Esophagus (tissue), 2 donors: Measurements from ENCODE around the gene CHAC2. TPM values are rescaled to one million over a fixed set of nuclear protein-coding genes. Genes with fewer than 3 reads are reported as not detected.
"Not testable (repeated sequence)": the region's sequence is repeated elsewhere in the genome, so short reads cannot be mapped to it uniquely, and the experiment has no call there.

ENCODE experiments used
- H3K27ac ChIP-seq, 2 donors: one replicate each; pipeline ENCODE4 v1.5.1; 2013; ENCODE audit warnings: low read depth in 2 of 2, mild to moderate bottlenecking in 2 of 2, inconsistent platforms in 1 of 2, low read length in 1 of 2, moderate library complexity in 1 of 2
- H3K27me3 ChIP-seq, 2 donors: one replicate each; pipeline ENCODE4 v1.6.1; 2013; ENCODE audit warnings: low read length in 2 of 2, control low read depth in 1 of 2, mild to moderate bottlenecking in 1 of 2; ENCODE audit not compliant: insufficient read depth in 2 of 2, control insufficient read depth in 1 of 2
- H3K36me3 ChIP-seq, 2 donors: one replicate each; pipeline ENCODE4 v1.6.1; 2013; ENCODE audit warnings: low read length in 1 of 2; ENCODE audit not compliant: control insufficient read depth in 2 of 2, insufficient read depth in 2 of 2
- H3K4me1 ChIP-seq, 2 donors: one replicate each; pipeline ENCODE4 v1.6.1; 2013; ENCODE audit warnings: low read length in 1 of 2; ENCODE audit not compliant: control insufficient read depth in 2 of 2, insufficient read depth in 2 of 2
- H3K4me3 ChIP-seq, 2 donors: one replicate each; pipeline ENCODE4 v1.5.1; 2013; ENCODE audit warnings: low read length in 2 of 2, mild to moderate bottlenecking in 2 of 2, low read depth in 1 of 2, moderate library complexity in 1 of 2
- H3K9me3 ChIP-seq, 2 donors: one replicate each; pipeline ENCODE4 v1.6.1; 2013; ENCODE audit warnings: mild to moderate bottlenecking in 2 of 2, low read depth in 1 of 2, low read length in 1 of 2, moderate library complexity in 1 of 2; ENCODE audit not compliant: control insufficient read depth in 2 of 2, insufficient read depth in 1 of 2
- WGBS, 2 donors: extraction: QIAGEN DNeasy Blood & Tissue Kit; methylation state at CpG; one replicate each; pipeline ENCODE4 v1.1.7; 2013; 5-methylcytosine and 5-hydroxymethylcytosine counted together
- polyA plus RNA-seq, 2 donors: library from polyadenylated mRNA; stranded (reverse); fragments of 200-250 nt; gene quantifications; one replicate each; pipeline ENCODE4 v1.2.3, GENCODE V29; 2013
- donor health status: healthy with polysubstance abuse.
- donor health status: Bipolar disorder and iron deficiency.

CHAC2 gene
- polyA plus RNA-seq, 2 donors, result 4.1 to 6.2 TPM

DNA sequence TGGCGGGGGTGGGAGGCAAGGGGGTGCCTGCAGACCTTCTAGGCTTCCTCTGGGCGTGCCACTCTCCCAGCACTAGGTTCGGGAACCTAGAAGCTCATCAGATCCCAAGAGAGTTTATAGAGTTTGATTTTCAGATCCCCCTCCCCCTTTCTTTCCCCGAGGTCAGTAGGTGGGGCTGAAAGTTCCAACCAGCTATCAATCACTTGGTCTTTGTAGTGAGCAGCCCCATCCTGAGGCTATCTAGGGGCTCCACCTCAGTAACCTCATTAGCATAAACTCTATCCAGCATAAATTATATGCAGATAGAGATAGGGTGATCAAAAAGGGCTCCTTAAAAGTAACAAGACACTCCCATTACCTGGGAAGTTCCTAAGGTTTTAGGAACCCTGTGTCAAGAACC is 52.0 kb downstream of the CHAC2 start:
- no peak overlapping the region for H3K4me3 ChIP-seq
- no peak overlapping the region for H3K27ac ChIP-seq
- H3K9me3 ChIP-seq, result no peaks in the 10 kb centered on the region
- no peaks in the 10 kb centered on the region for H3K36me3 ChIP-seq
- no peaks in the 10 kb centered on the region for H3K4me1 ChIP-seq
- 77 to 86% methylated on average over 4 of the region's 4 CpGs for WGBS, 2 donors
- H3K27me3 ChIP-seq, result no peaks in the 10 kb centered on the region

DNA sequence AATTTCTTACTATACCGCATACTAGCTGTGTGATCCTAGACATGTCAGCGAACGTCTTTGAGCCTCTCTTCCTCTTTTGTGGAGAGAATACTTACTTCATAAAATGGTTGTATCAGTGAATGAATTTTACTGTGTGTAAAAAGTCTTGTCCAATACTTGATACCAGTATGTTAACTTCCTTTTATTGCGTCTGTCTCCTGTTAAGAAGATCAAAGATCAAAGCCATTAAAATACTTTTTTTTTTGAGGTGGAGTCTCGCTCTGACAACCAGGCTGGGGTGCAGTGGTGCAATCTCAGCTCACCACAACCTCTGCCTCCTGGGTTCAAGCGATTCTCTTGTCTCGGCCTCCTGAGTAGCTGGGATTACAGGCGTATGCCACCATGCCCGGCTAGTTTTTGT is 52.4 kb downstream of the CHAC2 start:
- Histone ChIP-seq H3K36me3 (no peaks in the 10 kb centered on the region), H3K9me3 (no peaks in the 10 kb centered on the region), H3K27ac (no peak overlapping the region), H3K4me1 (no peaks in the 10 kb centered on the region), H3K27me3 (no peaks in the 10 kb centered on the region), H3K4me3 (no peak overlapping the region)
- WGBS, 2 donors, result 91 to 94% methylated on average over 9 of the region's 9 CpGs

DNA sequence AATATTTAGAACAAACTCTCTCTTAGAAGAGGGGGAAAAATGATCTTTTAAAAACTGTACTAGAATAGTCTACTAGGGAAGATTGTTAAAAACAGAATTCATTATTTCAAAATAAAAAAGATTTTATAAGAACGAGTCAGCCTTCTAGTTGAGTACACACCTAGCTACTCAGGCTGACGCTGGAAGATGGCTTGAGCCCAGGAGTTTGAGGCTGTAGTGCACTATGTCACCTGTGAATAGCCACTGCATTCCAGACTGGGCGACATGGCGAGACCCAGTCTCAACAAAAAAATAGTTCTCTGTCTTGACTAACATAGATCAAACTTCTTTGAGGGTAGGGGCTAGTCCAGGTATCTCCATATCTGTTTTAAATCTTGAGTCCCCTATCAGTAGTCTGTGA is 53.1 kb downstream of the CHAC2 start:
- Histone ChIP-seq H3K27me3 (no peaks in the 10 kb centered on the region), H3K4me3 (no peak overlapping the region), H3K9me3 (no peaks in the 10 kb centered on the region), H3K36me3 (no peaks in the 10 kb centered on the region), H3K4me1 (no peaks in the 10 kb centered on the region), H3K27ac (no peak overlapping the region)
- WGBS, 2 donors, result 88 to 89% methylated on average over 4 of the region's 4 CpGs

DNA sequence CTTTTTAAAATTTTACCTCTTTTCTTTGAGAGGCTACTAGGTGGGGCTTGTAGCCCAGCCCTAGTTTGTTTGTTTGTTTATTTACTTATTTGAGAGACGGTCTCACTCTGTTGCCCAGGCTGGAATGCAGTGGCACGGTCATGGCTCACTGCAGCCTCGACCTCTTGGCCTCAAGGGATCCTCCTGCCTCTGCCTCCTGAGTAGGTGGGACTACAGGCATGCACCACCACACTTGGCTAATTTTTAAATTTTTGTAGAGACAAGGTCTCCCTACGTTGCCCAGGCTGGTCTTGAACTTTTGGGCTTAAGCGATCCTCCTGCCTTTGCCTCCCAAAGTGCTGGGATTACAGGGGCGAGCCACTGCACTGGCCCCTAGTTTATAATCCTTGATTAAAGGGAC is 54.2 kb downstream of the CHAC2 start:
- Histone ChIP-seq H3K4me3 (no peak overlapping the region), H3K27me3 (no peaks in the 10 kb centered on the region), H3K4me1 (no peaks in the 10 kb centered on the region), H3K9me3 (no peaks in the 10 kb centered on the region), H3K27ac (no peak overlapping the region), H3K36me3 (no peaks in the 10 kb centered on the region)
- 89% methylated on average over 6 of the region's 6 CpGs for WGBS, 2 donors

DNA sequence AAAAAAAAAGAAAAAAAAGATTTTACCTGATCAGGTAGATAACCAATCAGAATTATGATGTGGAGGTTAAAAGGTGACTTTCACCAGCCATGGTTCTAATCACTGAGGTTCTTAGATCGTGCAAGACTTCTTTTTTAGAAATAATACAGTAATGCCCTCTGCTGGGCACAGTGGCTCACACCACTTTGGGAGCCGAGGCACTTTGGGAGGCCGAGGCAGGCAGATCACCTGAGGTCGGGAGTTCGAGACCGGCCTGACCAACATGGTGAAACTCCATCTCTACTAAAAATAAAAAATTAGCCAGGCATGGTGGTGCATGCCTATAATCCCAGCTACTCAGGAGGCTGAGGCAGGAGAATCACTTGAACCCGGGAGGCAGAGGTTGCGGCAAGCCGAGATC is 56.0 kb downstream of the CHAC2 start:
- 89 to 90% methylated on average over 9 of the region's 9 CpGs for WGBS, 2 donors
- not testable (repeated sequence) for H3K27me3 ChIP-seq, H3K27ac ChIP-seq, H3K9me3 ChIP-seq, H3K4me3 ChIP-seq, H3K36me3 ChIP-seq, H3K4me1 ChIP-seq

Other genes starting within 250 kb of the CHAC2 start
- gene ASB3, start 19.1 kb downstream of the CHAC2 start, polyA plus RNA-seq, result 1 to 10 TPM; 5.8 to 8.0 TPM
- gene ERLEC1, start 19.2 kb downstream of the CHAC2 start, polyA plus RNA-seq, result 10 to 100 TPM; 10.8 to 18.9 TPM
- gene GPR75, start 92.2 kb downstream of the CHAC2 start, polyA plus RNA-seq, result under 1 TPM; 0.71 to 0.84 TPM
- gene PSME4, start 203.2 kb downstream of the CHAC2 start, polyA plus RNA-seq, result 10 to 100 TPM; 18.9 to 20.4 TPM